Eye (tissue), 1 donor: ENCODE data around the gene CBX6.

Experiments
- DNase-seq: peaks from one replicate; pipeline ENCODE4 v3.0.0-alpha.2; 2015

CBX6 gene

GRCh38 chr22:38873469-38874411, 1.7 kb upstream of the CBX6 start:
- no peak for DNase-seq

GRCh38 chr22:38872831-38873248, 824 bp upstream of the CBX6 start:
- peak; percentile 88 for DNase-seq

- DNase-seq: peak; percentile 74
Observed at GRCh38 chr22:38871360-38872171, 450 bp downstream of the CBX6 start.

- no peak for DNase-seq
Observed at GRCh38 chr22:38870791-38871359, 1.1 kb downstream of the CBX6 start.

GRCh38 chr22:38870312-38870741, 1.7 kb downstream of the CBX6 start:
- peak; percentile 95 for DNase-seq

- no peak for DNase-seq
Observed at GRCh38 chr22:38869663-38870062, 2.4 kb downstream of the CBX6 start.

GRCh38 chr22:38868886-38869381, 3.1 kb downstream of the CBX6 start:
- peak; percentile 91 for DNase-seq

GRCh38 chr22:38868286-38868721, 3.7 kb downstream of the CBX6 start:
- DNase-seq: no peak

- no peak for DNase-seq
Observed at GRCh38 chr22:38867471-38868285, 4.3 kb downstream of the CBX6 start.

GRCh38 chr22:38867124-38867455, 4.9 kb downstream of the CBX6 start:
- DNase-seq: no peak

GRCh38 chr22:38866399-38867123, 5.5 kb downstream of the CBX6 start:
- DNase-seq: no peak

GRCh38 chr22:38866024-38866398, 6.0 kb downstream of the CBX6 start:
- DNase-seq: no peak

GRCh38 chr22:38865201-38866023, 6.6 kb downstream of the CBX6 start:
- no peak for DNase-seq

GRCh38 chr22:38864361-38865191, 7.4 kb downstream of the CBX6 start:
- no peak for DNase-seq

- DNase-seq: no peak
Observed at GRCh38 chr22:38863531-38864131, 8.4 kb downstream of the CBX6 start.

- DNase-seq: no peak
Observed at GRCh38 chr22:38862375-38863329, 9.4 kb downstream of the CBX6 start.

- DNase-seq: no peak
Observed at GRCh38 chr22:38861927-38862326, 10.1 kb downstream of the CBX6 start.
